ENCODE data around the gene KRTAP4-3. TPM values are rescaled to one million over a fixed set of nuclear protein-coding genes. Genes with fewer than 3 reads are reported as not detected.
"Not testable (repeated sequence)": the region's sequence is repeated elsewhere in the genome, so short reads cannot be mapped to it uniquely, and the experiment has no call there.

KRTAP4-3 gene
- total RNA-seq, 1 donor from 2014 or later, result not detected

DNA sequence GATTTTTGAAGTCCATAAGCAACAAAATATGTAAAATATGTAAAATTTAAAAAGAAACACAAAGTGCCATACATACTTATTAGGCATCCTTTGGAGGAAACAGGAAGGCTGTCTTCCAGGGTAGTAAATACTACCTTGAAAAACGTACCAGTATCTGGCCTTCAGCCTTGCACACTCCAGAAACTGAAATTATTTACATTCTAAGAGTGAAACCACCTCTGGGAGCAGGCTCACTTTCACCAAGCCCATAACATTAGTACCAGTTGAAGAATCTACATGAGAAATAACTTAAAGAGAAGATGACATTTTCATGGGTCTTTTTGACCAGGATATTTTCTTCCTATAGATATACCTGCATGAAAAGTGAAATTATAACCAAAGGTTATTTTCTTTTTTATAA is 28.0 kb upstream of the KRTAP4-3 start:
- no peaks in the 10 kb centered on the region for H3K4me1 Mint-ChIP-seq (ENCODE audit: unreplicated experiment)
- no peak overlapping the region for H3K27ac Mint-ChIP-seq (ENCODE audit: unreplicated experiment)
- no peaks in the 10 kb centered on the region for H3K9me3 Mint-ChIP-seq (ENCODE audit: unreplicated experiment)
- H3K4me3 Mint-ChIP-seq (ENCODE audit: unreplicated experiment), result no peak overlapping the region
- DNase-seq (ENCODE audit: low spot score), result no peak
- no peaks in the 10 kb centered on the region for H3K27me3 Mint-ChIP-seq (ENCODE audit: unreplicated experiment)
- no peaks in the 10 kb centered on the region for H3K36me3 Mint-ChIP-seq (ENCODE audit: low read depth, unreplicated experiment)
- TF ChIP-seq, protein P1, sequence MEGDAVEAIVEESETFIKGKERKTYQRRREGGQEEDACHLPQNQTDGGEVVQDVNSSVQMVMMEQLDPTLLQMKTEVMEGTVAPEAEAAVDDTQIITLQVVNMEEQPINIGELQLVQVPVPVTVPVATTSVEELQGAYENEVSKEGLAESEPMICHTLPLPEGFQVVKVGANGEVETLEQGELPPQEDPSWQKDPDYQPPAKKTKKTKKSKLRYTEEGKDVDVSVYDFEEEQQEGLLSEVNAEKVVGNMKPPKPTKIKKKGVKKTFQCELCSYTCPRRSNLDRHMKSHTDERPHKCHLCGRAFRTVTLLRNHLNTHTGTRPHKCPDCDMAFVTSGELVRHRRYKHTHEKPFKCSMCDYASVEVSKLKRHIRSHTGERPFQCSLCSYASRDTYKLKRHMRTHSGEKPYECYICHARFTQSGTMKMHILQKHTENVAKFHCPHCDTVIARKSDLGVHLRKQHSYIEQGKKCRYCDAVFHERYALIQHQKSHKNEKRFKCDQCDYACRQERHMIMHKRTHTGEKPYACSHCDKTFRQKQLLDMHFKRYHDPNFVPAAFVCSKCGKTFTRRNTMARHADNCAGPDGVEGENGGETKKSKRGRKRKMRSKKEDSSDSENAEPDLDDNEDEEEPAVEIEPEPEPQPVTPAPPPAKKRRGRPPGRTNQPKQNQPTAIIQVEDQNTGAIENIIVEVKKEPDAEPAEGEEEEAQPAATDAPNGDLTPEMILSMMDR (IDR thresholded peaks at IDR 0.05; ENCODE audit: unreplicated experiment), result no peak

DNA sequence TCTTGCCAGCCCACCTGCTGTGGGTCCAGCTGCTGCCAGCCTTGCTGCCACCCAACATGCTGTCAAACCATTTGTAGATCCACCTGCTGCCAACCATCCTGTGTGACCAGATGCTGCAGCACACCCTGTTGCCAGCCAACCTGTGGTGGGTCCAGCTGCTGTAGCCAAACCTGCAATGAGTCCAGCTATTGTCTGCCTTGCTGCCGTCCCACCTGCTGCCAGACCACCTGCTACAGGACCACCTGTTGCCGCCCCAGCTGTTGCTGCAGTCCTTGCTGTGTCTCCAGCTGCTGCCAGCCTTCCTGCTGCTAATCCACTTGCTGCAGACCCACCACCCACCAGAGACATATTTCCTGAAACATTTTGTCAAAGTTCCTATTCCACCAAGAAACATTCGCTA is 22.3 kb upstream of the KRTAP4-3 start:
- Mint-ChIP-seq H3K27me3 (ENCODE audit: unreplicated experiment) (peaks cover 3% of the 10 kb centered on the region), H3K9me3 (ENCODE audit: unreplicated experiment) (no peaks in the 10 kb centered on the region), H3K36me3 (ENCODE audit: low read depth, unreplicated experiment) (no peaks in the 10 kb centered on the region), H3K27ac (ENCODE audit: unreplicated experiment) (no peak overlapping the region), H3K4me3 (ENCODE audit: unreplicated experiment) (no peak overlapping the region), H3K4me1 (ENCODE audit: unreplicated experiment) (no peaks in the 10 kb centered on the region)
- TF ChIP-seq, protein P1 (IDR thresholded peaks at IDR 0.05; ENCODE audit: unreplicated experiment), result no peak
- no peak for DNase-seq (ENCODE audit: low spot score)

DNA sequence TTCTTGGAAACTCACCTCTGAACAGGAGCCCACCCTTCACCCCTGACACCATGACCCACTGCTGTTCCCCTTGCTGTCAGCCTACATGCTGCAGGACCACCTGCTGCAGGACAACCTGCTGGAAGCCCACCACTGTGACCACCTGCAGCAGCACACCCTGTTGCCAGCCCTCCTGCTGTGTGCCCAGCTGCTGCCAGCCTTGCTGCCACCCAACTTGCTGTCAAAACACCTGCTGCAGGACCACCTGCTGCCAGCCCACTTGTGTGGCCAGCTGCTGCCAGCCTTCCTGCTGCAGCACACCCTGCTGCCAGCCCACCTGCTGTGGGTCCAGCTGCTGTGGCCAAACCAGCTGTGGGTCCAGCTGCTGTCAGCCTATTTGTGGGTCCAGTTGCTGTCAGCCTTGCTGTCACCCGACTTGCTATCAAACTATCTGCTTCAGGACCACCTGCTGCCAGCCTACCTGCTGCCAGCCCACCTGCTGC is 21.9 kb upstream of the KRTAP4-3 start, which contains the start of gene KRTAP9-1:
Gene KRTAP9-1, plus strand, starts transcription at position 51 of the 482 bp plus-strand sequence. Its CDS starts 0 bp downstream, at position 51.
- not testable (repeated sequence) for H3K9me3 Mint-ChIP-seq (ENCODE audit: unreplicated experiment); DNase-seq (ENCODE audit: low spot score); H3K36me3 Mint-ChIP-seq (ENCODE audit: low read depth, unreplicated experiment); H3K27me3 Mint-ChIP-seq (ENCODE audit: unreplicated experiment); H3K4me3 Mint-ChIP-seq (ENCODE audit: unreplicated experiment); H3K27ac Mint-ChIP-seq (ENCODE audit: unreplicated experiment); H3K4me1 Mint-ChIP-seq (ENCODE audit: unreplicated experiment)

DNA sequence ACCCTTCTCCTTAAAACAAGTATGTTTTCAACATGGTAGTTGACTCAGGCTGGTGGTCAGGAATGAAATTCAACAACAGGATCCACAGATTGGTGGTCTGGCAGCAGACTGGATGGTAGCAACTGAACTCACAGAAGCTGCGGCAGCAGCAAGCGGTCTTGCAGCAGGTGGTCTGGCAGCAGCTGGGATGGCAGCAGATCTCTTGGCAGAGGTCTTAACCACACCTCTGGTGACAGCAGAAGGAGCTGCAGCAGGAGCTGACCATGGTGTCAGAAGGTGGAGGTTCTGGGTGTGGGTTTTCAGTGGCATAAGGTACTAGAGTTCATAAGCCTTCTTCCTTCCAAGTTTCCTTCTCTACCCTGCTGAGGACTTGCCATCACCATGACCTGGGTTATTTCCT is 18.9 kb upstream of the KRTAP4-3 start:
- no peaks in the 10 kb centered on the region for H3K9me3 Mint-ChIP-seq (ENCODE audit: unreplicated experiment)

DNA sequence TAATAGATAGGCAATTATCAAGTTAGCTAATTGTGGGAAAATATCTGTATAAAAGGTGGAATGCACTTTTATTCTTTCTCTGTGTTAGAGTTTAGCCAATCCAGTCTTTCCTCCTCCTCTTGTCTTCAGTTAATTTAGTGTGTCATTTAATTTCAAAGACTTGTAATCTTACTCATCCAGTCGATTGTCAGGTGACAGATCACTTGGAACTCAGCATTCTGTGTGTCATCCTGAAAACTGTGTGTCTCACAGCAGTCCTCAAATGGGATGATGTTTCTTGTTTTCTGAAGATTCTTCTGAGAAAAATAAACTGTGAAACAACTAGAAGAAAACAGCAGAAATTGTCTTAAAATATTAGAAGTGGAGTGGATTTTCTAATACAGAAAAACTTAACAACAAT is 17.0 kb upstream of the KRTAP4-3 start:
- peaks cover 1% of the 10 kb centered on the region for H3K27me3 Mint-ChIP-seq (ENCODE audit: unreplicated experiment)
- no peak for DNase-seq (ENCODE audit: low spot score)
- TF ChIP-seq, protein P1 (IDR thresholded peaks at IDR 0.05; ENCODE audit: unreplicated experiment), result no peak
- no peaks in the 10 kb centered on the region for H3K36me3 Mint-ChIP-seq (ENCODE audit: low read depth, unreplicated experiment)
- no peak overlapping the region for H3K27ac Mint-ChIP-seq (ENCODE audit: unreplicated experiment)
- no peaks in the 10 kb centered on the region for H3K9me3 Mint-ChIP-seq (ENCODE audit: unreplicated experiment)
- H3K4me1 Mint-ChIP-seq (ENCODE audit: unreplicated experiment), result no peaks in the 10 kb centered on the region
- H3K4me3 Mint-ChIP-seq (ENCODE audit: unreplicated experiment), result no peak overlapping the region

More for the DNA sequence above, 18.9 kb upstream of the KRTAP4-3 start:
- Mint-ChIP-seq H3K4me1 (ENCODE audit: unreplicated experiment) (no peaks in the 10 kb centered on the region), H3K27ac (ENCODE audit: unreplicated experiment) (no peak overlapping the region), H3K36me3 (ENCODE audit: low read depth, unreplicated experiment) (no peaks in the 10 kb centered on the region), H3K27me3 (ENCODE audit: unreplicated experiment) (peaks cover 3% of the 10 kb centered on the region), H3K4me3 (ENCODE audit: unreplicated experiment) (no peak overlapping the region)
- TF ChIP-seq, protein P1 (IDR thresholded peaks at IDR 0.05; ENCODE audit: unreplicated experiment), result no peak
- DNase-seq (ENCODE audit: low spot score), result no peak

Data from endothelial cell (in vitro differentiated cells).